ENCODE measurements around the gene CAPZA1.
A peak's percentile ranks its signal among the peaks of the same experiment; 100 is the strongest.
"Not testable (repeated sequence)": the region's sequence is repeated elsewhere in the genome, so short reads cannot be mapped to it uniquely, and the experiment has no call there.

The CAPZA1 gene

DNA sequence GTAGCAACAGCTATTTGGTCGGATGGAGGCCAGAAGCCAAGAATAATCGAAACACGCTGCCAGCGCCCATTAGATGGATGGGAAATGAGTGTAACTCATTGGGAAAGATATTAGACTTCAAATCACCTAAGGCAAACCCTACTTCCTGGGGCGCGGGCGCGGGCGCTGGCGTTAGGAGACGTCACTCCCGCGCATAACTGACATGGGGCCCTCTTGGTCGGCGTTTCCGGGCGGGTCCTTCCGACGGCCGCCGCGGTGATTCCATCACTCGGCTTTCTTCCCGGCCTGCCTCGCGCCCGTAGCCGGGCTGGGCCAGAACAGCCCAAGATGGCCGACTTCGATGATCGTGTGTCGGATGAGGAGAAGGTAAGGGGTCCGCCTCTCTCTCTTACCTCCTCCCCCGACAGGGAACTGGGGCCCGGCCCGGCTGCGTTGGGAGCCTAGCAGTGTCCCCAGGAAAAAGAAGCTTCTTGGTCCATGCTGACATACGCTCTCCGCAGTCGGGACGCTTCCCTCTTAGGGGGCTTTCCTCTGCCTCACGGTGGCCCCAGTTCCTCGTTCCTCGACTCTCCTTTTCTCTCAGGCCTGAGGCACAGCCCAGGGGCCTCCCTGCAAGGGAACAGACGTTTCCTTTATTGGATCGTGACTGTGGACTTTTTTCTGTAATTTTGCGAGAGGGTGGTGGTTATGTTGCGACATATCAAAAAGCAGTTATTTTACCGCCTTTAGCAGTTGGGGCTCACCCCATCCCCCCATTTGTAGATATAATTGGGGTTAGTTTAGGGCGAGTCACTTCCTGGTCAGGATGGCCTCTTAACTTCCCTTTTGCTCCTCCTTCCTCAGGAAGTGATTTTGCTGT is at the start of gene CAPZA1:
Gene CAPZA1 (plus strand): TSS at position 315 of the 859 bp plus-strand sequence. CDS start 13 bp downstream, at position 328.
- DNase-seq (ENCODE audit: low spot score) = peak; percentile 89

GRCh38 chr1:112575154-112575804 is 44.4 kb upstream of the CAPZA1 start:
- DNase-seq (ENCODE audit: low spot score) = peak; percentile 69

DNA sequence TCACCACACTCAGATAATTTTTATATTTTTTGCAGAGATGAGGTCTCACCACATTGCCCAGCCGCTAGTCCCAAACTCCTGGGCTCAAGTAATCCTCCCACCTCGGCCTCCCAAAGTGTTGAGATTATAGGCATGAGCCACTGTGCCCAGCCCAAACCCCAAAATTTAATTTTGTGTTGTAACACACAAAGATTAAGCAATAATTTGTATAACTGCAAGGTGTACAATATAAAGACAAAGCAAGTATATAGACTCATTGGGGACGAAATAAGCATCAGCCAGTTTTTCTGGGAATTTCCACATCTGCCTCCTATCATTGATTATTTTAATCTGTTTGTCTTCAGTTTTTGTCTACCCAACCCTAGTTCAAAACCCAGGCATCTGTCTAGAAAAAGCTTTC is 43.4 kb upstream of the CAPZA1 start:
- no peak for DNase-seq (ENCODE audit: low spot score)

- DNase-seq (ENCODE audit: low spot score) = no peak
These were observed 39.7 kb upstream of the CAPZA1 start for GRCh38 chr1:112579801-112580510.

GRCh38 chr1:112581586-112582192 is 37.9 kb upstream of the CAPZA1 start:
- no peak for DNase-seq (ENCODE audit: low spot score)

DNA sequence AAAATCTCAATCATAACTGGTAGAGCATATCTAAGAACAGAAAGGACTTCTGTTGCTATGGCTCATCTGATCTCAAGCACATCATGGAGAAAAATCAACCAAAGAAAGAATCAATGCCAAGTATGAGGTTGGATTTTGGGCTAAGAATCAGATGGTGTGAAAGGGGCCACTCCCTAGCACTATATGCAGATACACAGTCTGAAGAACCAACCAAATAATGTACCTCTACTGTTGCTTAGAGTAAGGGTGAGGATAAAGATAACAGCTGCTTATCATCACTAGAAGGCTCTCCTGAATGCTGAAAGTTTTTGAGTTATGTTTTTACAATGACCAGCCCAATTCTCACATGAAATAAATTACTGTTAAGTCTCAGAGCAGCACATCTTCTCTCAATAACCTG is 36.3 kb upstream of the CAPZA1 start:
- DNase-seq (ENCODE audit: low spot score) = no peak

DNA sequence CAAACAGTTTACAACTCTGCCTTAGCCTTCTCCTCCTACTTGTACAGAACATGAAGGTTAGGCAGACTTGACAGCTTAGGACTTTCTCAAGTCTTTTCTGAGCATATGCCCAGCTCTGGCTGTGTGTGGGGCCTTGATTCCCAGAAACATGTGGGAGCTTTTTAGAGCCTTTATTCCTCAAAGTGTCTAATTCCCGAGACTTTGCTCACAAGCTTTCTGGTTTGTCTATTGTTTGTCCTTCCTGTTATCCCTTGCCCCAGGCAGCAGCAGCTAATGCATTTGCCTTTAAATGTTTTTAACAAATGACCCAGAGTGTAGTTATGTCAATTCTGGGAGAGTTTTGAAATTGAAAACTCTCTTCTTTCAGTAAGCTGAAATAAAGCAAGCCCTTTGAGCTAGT is 29.9 kb upstream of the CAPZA1 start:
- DNase-seq (ENCODE audit: low spot score) = no peak

DNA sequence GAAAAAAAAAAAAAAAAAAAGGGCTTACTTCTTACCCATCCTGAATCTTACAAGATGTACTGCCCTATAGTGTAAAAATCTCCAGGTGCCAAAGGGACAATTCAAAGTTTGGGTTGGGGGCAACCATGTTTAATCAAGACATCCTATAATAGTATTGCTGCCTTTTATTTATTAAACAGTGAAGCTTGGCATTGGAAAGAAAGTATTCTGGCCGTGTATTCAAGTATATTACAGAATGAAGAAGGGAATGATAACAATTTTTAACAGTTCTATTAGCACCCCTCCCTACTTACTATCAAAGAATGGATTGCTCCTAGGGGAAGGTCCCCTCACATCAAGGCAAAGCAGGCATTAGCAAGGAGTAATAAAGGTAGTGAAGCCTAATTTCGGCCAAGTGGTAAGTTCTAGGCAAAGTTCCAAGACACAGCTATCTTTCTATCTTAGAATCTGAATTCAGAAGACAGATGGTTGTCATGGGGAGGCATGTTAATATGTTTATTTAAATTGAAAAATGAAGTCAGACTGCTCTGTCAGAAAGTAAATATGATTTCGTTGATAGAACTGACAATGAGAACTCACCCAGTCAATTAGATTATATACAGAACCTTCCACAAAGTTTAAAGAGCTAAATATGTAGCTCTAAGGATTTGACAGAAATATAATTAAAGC is 25.3 kb upstream of the CAPZA1 start:
- DNase-seq (ENCODE audit: low spot score) = no peak

DNA sequence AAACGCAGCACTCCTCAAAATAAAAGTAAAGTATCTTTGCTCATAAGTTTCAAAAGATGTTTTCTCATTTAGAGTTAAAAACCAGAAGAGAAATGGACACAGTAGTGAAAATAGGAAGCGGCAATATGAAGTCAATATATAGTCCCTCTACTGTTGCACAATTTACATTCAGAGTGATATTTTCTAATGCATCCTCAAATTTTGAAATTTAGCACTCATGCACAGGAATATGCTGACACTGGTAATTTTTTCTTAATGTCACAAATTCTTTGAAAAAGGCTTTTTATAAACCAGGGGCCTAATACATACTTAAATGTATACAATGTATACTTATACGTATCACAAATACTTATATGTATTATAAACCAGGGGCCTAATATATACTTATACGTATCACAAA is 20.2 kb upstream of the CAPZA1 start:
- no peak for DNase-seq (ENCODE audit: low spot score)

GRCh38 chr1:112603012-112603411 is 16.6 kb upstream of the CAPZA1 start:
- no peak for DNase-seq (ENCODE audit: low spot score)

DNA sequence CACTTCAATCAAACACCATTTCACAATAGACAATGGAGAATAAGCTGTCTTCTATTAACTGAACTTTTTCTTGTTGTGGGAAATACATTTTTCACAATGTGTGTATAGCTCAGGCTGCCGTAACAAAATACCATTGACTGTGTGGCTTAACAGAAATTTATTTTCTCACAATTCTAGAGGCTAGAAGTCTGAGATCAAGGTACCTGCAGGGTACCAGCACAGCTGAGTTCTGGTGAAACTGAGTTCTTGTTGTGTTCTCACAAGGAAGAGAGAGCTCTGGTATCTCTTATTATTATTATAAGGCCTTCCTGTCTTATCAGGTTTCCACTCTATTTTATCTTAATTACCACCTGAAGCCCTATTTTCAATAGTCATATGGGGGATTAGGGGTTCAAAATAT is 16.1 kb upstream of the CAPZA1 start:
- DNase-seq (ENCODE audit: low spot score) = no peak

DNA sequence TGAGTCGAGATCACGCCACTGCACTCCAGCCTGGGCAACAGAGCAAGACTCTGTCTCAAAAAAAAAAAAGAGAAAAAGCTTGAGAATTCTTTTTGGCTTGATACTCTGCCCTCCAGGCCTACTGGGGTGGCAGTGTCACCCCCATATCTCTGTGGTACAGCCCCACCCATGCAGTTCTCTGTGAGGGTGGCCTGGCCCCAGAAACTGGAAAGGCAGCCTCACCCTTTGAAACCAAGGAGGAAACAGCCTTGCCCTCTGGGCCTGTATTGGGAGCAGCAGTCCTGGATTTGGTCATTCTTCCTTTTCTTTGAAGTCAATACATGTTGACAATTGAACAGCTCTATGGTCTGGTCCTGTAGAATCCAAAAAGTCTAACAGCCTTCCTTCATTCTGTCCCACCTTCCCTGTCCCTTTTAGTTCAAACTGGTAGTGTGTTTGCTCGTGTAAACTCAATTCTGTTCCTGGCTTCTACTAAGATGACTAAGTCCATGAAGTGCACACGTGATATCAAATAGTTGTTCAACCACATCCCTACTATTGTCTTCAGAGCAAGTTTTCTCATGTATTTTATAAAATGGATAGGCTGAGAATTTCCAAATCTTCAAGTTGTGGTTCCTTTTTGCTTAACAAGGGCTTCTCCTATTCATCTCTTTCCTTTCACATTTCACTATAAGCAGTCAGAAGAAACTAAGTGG is 13.9 kb upstream of the CAPZA1 start:
- no peak for DNase-seq (ENCODE audit: low spot score)

- no peak for DNase-seq (ENCODE audit: low spot score)
These were observed 5.1 kb upstream of the CAPZA1 start for GRCh38 chr1:112614460-112615065.

DNA sequence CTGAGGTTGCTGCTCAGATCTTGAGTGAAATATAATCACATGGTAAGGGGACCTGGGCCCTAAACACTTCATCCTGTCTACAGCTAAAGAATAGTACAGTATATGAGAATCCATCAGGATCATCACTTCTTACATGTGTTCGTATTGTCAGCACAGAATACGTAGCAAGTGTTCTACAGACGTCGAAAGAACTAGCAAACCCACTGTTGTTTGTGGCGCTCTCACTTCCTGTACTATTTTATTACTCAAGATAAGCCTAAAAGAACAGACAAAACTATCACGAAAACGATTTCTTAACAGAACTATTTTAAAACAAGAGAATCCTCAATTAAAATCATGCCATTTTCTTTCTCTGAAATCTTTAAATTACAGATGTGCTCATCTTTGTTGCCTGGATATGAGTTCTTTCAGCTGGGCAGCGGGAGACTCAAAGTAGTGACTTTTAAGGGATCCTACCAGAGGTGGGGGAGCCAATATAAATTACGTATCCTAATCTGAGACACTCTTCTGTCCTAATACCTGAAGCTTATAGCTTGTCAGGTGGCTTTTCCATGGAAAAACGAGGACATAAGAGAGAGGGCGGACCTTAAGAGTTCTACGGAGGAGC is 1.4 kb upstream of the CAPZA1 start:
- no peak for DNase-seq (ENCODE audit: low spot score)

- DNase-seq (ENCODE audit: low spot score) = peak; percentile 68
These were observed 713 bp upstream of the CAPZA1 start, which contains the start of gene ST7L for GRCh38 chr1:112618721-112619517. Gene ST7L (minus strand): TSS chr1:112619141. CDS start chr1:112619113, 28 bp downstream.

GRCh38 chr1:112620377-112620695 is 704 bp downstream of the CAPZA1 start:
- no peak for DNase-seq (ENCODE audit: low spot score)

- DNase-seq (ENCODE audit: low spot score) = not testable (repeated sequence)
These were observed 4.9 kb downstream of the CAPZA1 start for GRCh38 chr1:112624493-112624892.

DNA sequence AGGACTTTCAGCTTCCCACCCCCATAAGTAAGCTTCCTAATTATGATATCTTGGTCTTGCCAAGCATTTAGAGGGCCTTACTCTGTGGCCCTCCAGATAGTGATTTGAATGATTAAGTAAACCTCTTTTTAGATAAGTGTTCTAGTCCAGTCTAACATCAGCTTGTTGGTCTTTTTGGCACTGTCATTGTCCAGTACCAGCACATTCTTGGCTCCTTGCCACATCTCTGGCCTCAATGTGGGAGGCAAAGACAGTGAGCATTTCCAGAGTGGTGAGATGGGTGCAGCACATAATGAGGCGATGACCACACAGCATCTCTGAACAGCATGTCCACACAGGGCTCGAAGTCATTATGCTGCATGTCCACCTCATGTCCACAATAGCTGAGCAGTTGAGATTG is 6.1 kb downstream of the CAPZA1 start:
- DNase-seq (ENCODE audit: low spot score) = peak; percentile 27

DNA sequence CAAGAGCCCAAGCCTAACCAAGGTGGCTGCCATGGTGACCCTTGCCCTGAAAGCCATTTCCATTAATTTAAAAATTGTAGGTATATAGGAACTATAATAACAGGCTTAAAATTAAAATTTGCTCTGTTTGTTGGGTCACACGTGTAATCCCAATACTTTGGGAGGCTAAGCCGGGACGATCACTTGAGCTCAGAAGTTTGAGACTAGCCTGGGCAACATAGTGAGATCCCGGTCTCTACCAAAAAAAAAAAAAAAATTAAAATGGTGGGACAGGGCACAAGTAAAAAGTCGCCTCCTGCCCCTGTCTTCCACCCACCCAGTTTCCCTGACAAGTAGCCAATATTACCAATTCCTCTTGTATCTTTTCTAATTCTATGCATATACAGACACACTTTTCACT is 6.6 kb downstream of the CAPZA1 start:
- DNase-seq (ENCODE audit: low spot score) = no peak

- no peak for DNase-seq (ENCODE audit: low spot score)
These were observed 7.3 kb downstream of the CAPZA1 start for GRCh38 chr1:112626887-112627286.
